Esophagus muscularis mucosa (tissue), 4 donors: ENCODE results near the gene RPA3. TPM values are rescaled to one million over a fixed set of nuclear protein-coding genes. Genes with fewer than 3 reads are reported as not detected.

ENCODE experiments used
- DNase-seq: peaks from one replicate; pipeline ENCODE4 v3.0.0-alpha.2; 2017; ENCODE audit errors: extremely low spot score
- H3K27ac ChIP-seq, 4 donors: fragments of 200-600 bp; sonication (generic); replicated peaks in 1 of 4; 1 replicate in 3 of 4; 2 replicates in 1 of 4; pipeline ENCODE4 v1.5.1; 2016 to 2019; ENCODE audit warnings: mild to moderate bottlenecking in 1 of 4
- H3K27me3 ChIP-seq, 4 donors: fragments of 200-600 bp; sonication (generic); one replicate each; pipeline versions ENCODE4 v1.5.1 to v1.6.0; 2016 to 2019
- H3K36me3 ChIP-seq, 4 donors: fragments of 200-600 bp; sonication (generic); one replicate each; pipeline ENCODE4 v1.5.1; 2016 to 2019
- H3K4me1 ChIP-seq, 4 donors: fragments of 200-600 bp; sonication (generic); one replicate each; pipeline ENCODE4 v1.5.1; 2016 to 2019
- H3K4me3 ChIP-seq, 4 donors: fragments of 200-600 bp; sonication (generic); 1 replicate in 2 of 4; 2 replicates in 2 of 4; pipeline ENCODE4 v1.5.1; 2016 to 2019; ENCODE audit warnings: mild to moderate bottlenecking in 4 of 4, moderate library complexity in 1 of 4
- H3K9me3 ChIP-seq, 4 donors: fragments of 200-600 bp; sonication (generic); 1 replicate in 3 of 4; 2 replicates in 1 of 4; pipeline ENCODE4 v1.5.1; 2016 to 2019
- CTCF ChIP-seq, 3 experiments: fragments of 200-600 bp in 2 of 3; fragments of 450-650 bp in 1 of 3; sonication (generic) in 2 of 3; IDR thresholded peaks; one replicate each; pipeline ENCODE4 v1.5.1; 2017 to 2019; ENCODE audit warnings: antibody characterized with exemption in 3 of 3, mild to moderate bottlenecking in 2 of 3, moderate library complexity in 1 of 3
- EP300 ChIP-seq: sonication (generic); formaldehyde crosslinking; IDR thresholded peaks from one replicate; pipeline ENCODE4 v1.6.1; 2017; ENCODE audit warnings: antibody characterized with exemption
- POLR2A ChIP-seq: fragments of 450-650 bp; IDR thresholded peaks from one replicate; pipeline ENCODE4 v1.6.1; 2017; ENCODE audit warnings: antibody characterized with exemption, moderate library complexity, mild to moderate bottlenecking, low read depth
- POLR2AphosphoS5 ChIP-seq, 2 donors: sonication (generic); formaldehyde crosslinking; IDR thresholded peaks; one replicate each; pipeline ENCODE4 v1.6.1; 2017; ENCODE audit warnings: antibody characterized with exemption in 2 of 2
- WGBS: methylation state at CpG from one replicate; pipeline ENCODE4 v1.1.5; 2018; 5-methylcytosine and 5-hydroxymethylcytosine counted together
- intact Hi-C: fragments of 100-400 bp; cut with DNase I; formaldehyde crosslinking; loops from one replicate; pipeline ENCODE4 v1.15.1; 2023
- total RNA-seq, 4 donors: library from RNA; depleted of rRNA; stranded (reverse); fragments of >200 nt; gene quantifications; one replicate each; pipeline versions ENCODE4 v1.1.0 to v1.2.1, GENCODE V29; 2016

The RPA3 gene
- total RNA-seq, 4 donors from 2014 or later, result 11.5 to 22.0 (median 16.3) TPM

- Histone ChIP-seq H3K4me3 (no peak overlapping the region), H3K4me1 (peaks cover 12 to 33% (median 20%) of the 10 kb centered on the region in 4 donors), H3K9me3 (no peaks in the 10 kb centered on the region), H3K27me3 (no peaks in the 10 kb centered on the region), H3K27ac (no peak overlapping the region), H3K36me3 (no peaks in the 10 kb centered on the region)
- TF ChIP-seq EP300, result no peak
- TF ChIP-seq POLR2AphosphoS5 (IDR thresholded peaks at IDR 0.05), result no peak
- no peak for TF ChIP-seq POLR2A
- no peak for TF ChIP-seq CTCF (IDR thresholded peaks at IDR 0.05)
- DNase-seq, result no peak
- intact Hi-C loops, result no loop called here
- 73% methylated on average over 4 of the region's 4 CpGs for WGBS
Observed at GRCh38 chr7:7704867-7705266, 13.5 kb downstream of the RPA3 start.

GRCh38 chr7:7703427-7703826 is 15.0 kb downstream of the RPA3 start:
- Histone ChIP-seq H3K27me3 (no peaks in the 10 kb centered on the region), H3K36me3 (no peaks in the 10 kb centered on the region), H3K27ac (no peak overlapping the region), H3K9me3 (no peaks in the 10 kb centered on the region), H3K4me3 (no peak overlapping the region), H3K4me1 (peaks cover 18 to 47% (median 29%) of the 10 kb centered on the region in 4 donors)
- DNase-seq, result no peak
- WGBS, result 97% methylated on average over 7 of the region's 7 CpGs
- TF ChIP-seq CTCF (IDR thresholded peaks at IDR 0.05) (no peak), EP300 (no peak), POLR2AphosphoS5 (IDR thresholded peaks at IDR 0.05) (no peak), POLR2A (no peak)
- intact Hi-C loops, result no loop called here

GRCh38 chr7:7702826-7703225 is 15.6 kb downstream of the RPA3 start:
- Histone ChIP-seq H3K27me3 (no peaks in the 10 kb centered on the region), H3K4me1 (peaks cover 15 to 47% (median 28%) of the 10 kb centered on the region in 4 donors), H3K27ac (no peak overlapping the region), H3K9me3 (no peaks in the 10 kb centered on the region), H3K4me3 (no peak overlapping the region), H3K36me3 (no peaks in the 10 kb centered on the region)
- 75% methylated on average over 4 of the region's 4 CpGs for WGBS
- DNase-seq, result no peak
- no peak for TF ChIP-seq POLR2A
- intact Hi-C loops, result no loop called here

GRCh38 chr7:7701527-7701926 is 16.9 kb downstream of the RPA3 start:
- intact Hi-C loops, result no loop called here
- Histone ChIP-seq H3K4me3 (no peak overlapping the region), H3K36me3 (no peaks in the 10 kb centered on the region), H3K27me3 (no peaks in the 10 kb centered on the region), H3K9me3 (no peaks in the 10 kb centered on the region), H3K4me1 (peaks cover 16 to 50% (median 27%) of the 10 kb centered on the region in 4 donors), H3K27ac (no peak overlapping the region)
- no peak for DNase-seq
- 88% methylated on average over 1 of the region's 1 CpG for WGBS
- TF ChIP-seq EP300 (no peak), POLR2AphosphoS5 (IDR thresholded peaks at IDR 0.05) (no peak), CTCF (IDR thresholded peaks at IDR 0.05) (no peak)

GRCh38 chr7:7699970-7700369 is 18.4 kb downstream of the RPA3 start:
- intact Hi-C loops, result loop anchor here (10.0 kb wide), 1 partner anchor 265 kb away; the partner anchor contains the start of gene GLCCI1
- H3K4me1 ChIP-seq, result peaks cover 30 to 49% (median 31%) of the 10 kb centered on the region in 4 donors
- DNase-seq, result no peak
- H3K27me3 ChIP-seq, result no peaks in the 10 kb centered on the region
- H3K27ac ChIP-seq, result no peak overlapping the region
- TF ChIP-seq POLR2AphosphoS5 (IDR thresholded peaks at IDR 0.05), result no peak
- TF ChIP-seq EP300, result no peak
- no peak for TF ChIP-seq CTCF (IDR thresholded peaks at IDR 0.05)
- TF ChIP-seq POLR2A, result no peak
- H3K4me3 ChIP-seq, result no peak overlapping the region
- H3K36me3 ChIP-seq, result no peaks in the 10 kb centered on the region
- no peaks in the 10 kb centered on the region for H3K9me3 ChIP-seq
